Activated naive CD4-positive, alpha-beta T cell treated with anti-CD3 and anti-CD28 coated beads, Interleukin-2, amount 10 ng/mL, durations not matched to agents 7 days and 5 days (primary cell): ENCODE results near the gene NCK2.
"Not testable (repeated sequence)": the region's sequence is repeated elsewhere in the genome, so short reads cannot be mapped to it uniquely, and the experiment has no call there.

Experiments used
- CTCF ChIA-PET: fragments of 350-600 bp; sonication (Branson Sonifier 250); formaldehyde crosslinking; loops from one replicate; lab custom pipeline; 2021; ENCODE audit warnings: antibody characterized with exemption; lab: Charles Lee
- DNase-seq: peaks from one replicate; pipeline ENCODE4 v3.0.0-alpha.2; 2020
- H3K27ac Mint-ChIP-seq: one replicate; pipeline ENCODE4 v1.8.0; 2021; ENCODE audit warnings: mild to moderate bottlenecking, moderate library complexity, mixed read lengths
- H3K27me3 Mint-ChIP-seq: one replicate; pipeline ENCODE4 v1.8.0; 2021; ENCODE audit warnings: mild to moderate bottlenecking, mixed read lengths
- H3K36me3 Mint-ChIP-seq: one replicate; pipeline ENCODE4 v1.8.0; 2021; ENCODE audit warnings: mixed read lengths
- H3K4me1 Mint-ChIP-seq: one replicate; pipeline ENCODE4 v1.8.0; 2021; ENCODE audit warnings: mixed read lengths
- H3K4me3 Mint-ChIP-seq: one replicate; pipeline ENCODE4 v1.8.0; 2021; ENCODE audit warnings: mild to moderate bottlenecking, moderate library complexity, mixed read lengths
- H3K9me3 Mint-ChIP-seq: one replicate; pipeline ENCODE4 v1.8.0; 2021; ENCODE audit warnings: mixed read lengths

NCK2 gene

GRCh38 chr2:105754994-105755393 is 10.3 kb downstream of the NCK2 start:
- peak overlapping the region; percentile 98 for H3K27ac Mint-ChIP-seq
- CTCF ChIA-PET, result interaction anchor here (0.6 to 1.8 kb wide), 4 partner anchors 9 to 43 kb away, joined by 4 to 5 read pairs (median 4); no protein-coding TSS in a partner anchor

GRCh38 chr2:105755895-105756294 is 11.2 kb downstream of the NCK2 start:
- CTCF ChIA-PET, result interaction anchor here (1.0 to 1.8 kb wide), 3 partner anchors 9 to 42 kb away, joined by 3 to 5 read pairs (median 3); no protein-coding TSS in a partner anchor
- Mint-ChIP-seq H3K36me3 (peaks cover 67% of the 10 kb centered on the region), H3K4me3 (peak overlapping the region; percentile 13), H3K27me3 (no peaks in the 10 kb centered on the region), H3K4me1 (peaks cover 97% of the 10 kb centered on the region), H3K27ac (peak overlapping the region; percentile 98), H3K9me3 (peaks cover 3% of the 10 kb centered on the region)
- no peak for DNase-seq

More at GRCh38 chr2:105754994-105755393, 10.3 kb downstream of the NCK2 start:
- H3K9me3 Mint-ChIP-seq, result peaks cover 3% of the 10 kb centered on the region
- H3K4me3 Mint-ChIP-seq, result peak overlapping the region; percentile 52
- no peak for DNase-seq
- peaks cover 97% of the 10 kb centered on the region for H3K4me1 Mint-ChIP-seq
- H3K36me3 Mint-ChIP-seq, result peaks cover 72% of the 10 kb centered on the region
- no peaks in the 10 kb centered on the region for H3K27me3 Mint-ChIP-seq

- H3K9me3 Mint-ChIP-seq, result no peaks in the 10 kb centered on the region
- H3K27ac Mint-ChIP-seq, result peak overlapping the region; percentile 98
- H3K4me1 Mint-ChIP-seq, result peaks cover 96% of the 10 kb centered on the region
- no peaks in the 10 kb centered on the region for H3K27me3 Mint-ChIP-seq
- peak overlapping the region; percentile 13 for H3K4me3 Mint-ChIP-seq
- H3K36me3 Mint-ChIP-seq, result peaks cover 66% of the 10 kb centered on the region
- no peak for DNase-seq
- CTCF ChIA-PET, result interaction anchor here (0.7 to 1.8 kb wide), 3 partner anchors 9 to 42 kb away, joined by 3 to 5 read pairs (median 3); no protein-coding TSS in a partner anchor
Measured at GRCh38 chr2:105756435-105756834, 11.7 kb downstream of the NCK2 start.

DNA sequence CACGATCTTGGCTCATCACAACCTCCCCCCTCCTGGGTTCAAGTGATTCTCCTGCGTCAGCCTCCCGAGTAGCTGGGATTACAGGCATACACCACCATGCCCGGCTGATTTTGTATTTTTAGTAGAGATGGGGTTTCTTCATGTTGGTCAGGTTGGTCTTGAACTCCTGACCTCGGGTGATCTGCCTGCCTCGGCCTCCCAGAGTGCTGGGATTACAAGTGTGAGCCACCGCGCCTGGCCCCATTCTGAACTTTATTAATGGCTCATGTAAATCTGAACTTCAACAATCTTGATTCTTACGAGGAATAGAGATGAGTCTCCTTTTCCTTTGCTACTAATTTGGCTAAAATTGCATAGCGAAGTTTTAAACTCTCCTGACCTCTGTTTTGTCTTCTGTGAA is 12.2 kb downstream of the NCK2 start:
- CTCF ChIA-PET, result interaction anchor here (0.7 to 1.8 kb wide), 3 partner anchors 33 to 41 kb away, joined by 3 to 5 read pairs (median 3); no protein-coding TSS in a partner anchor
- peaks cover 65% of the 10 kb centered on the region for H3K36me3 Mint-ChIP-seq

GRCh38 chr2:105757433-105757832 is 12.7 kb downstream of the NCK2 start:
- H3K4me3 Mint-ChIP-seq, result no peak overlapping the region
- no peaks in the 10 kb centered on the region for H3K27me3 Mint-ChIP-seq
- no peaks in the 10 kb centered on the region for H3K9me3 Mint-ChIP-seq
- peak overlapping the region; percentile 98 for H3K27ac Mint-ChIP-seq
- no peak for DNase-seq
- H3K36me3 Mint-ChIP-seq, result peaks cover 65% of the 10 kb centered on the region
- CTCF ChIA-PET, result interaction anchor here (0.7 to 0.9 kb wide), 3 partner anchors 11 to 55 kb away, joined by 3 read pairs; no protein-coding TSS in a partner anchor
- H3K4me1 Mint-ChIP-seq, result peaks cover 96% of the 10 kb centered on the region

More for the DNA sequence above, 12.2 kb downstream of the NCK2 start:
- DNase-seq, H3K9me3 Mint-ChIP-seq, H3K4me3 Mint-ChIP-seq, H3K27me3 Mint-ChIP-seq: not testable (repeated sequence)
- H3K27ac Mint-ChIP-seq, result peak overlapping the region; percentile 98
- H3K4me1 Mint-ChIP-seq, result peaks cover 96% of the 10 kb centered on the region

DNA sequence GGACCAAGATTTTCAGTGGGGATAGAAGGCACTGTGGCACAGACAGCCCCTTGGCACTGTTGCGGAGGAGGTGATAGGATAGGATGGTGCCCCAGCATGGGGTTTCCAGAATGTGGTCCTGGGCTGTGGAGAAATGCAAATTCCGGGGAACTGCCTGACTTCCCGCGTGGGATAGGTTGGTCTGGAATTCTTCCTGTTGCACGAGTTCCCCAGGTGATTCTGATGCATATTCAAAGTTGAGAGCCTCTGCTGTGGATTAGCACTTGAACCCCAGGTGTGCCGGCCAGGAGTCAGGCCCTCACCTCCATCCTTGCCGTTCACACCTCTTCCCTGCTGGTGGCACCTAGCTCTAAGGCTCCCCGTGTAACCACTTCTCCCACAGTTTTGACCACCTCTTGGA is 15.5 kb downstream of the NCK2 start:
- Mint-ChIP-seq H3K4me3 (no peak overlapping the region), H3K36me3 (peaks cover 51% of the 10 kb centered on the region), H3K27ac (peak overlapping the region; percentile 72), H3K4me1 (peaks cover 91% of the 10 kb centered on the region), H3K27me3 (no peaks in the 10 kb centered on the region), H3K9me3 (no peaks in the 10 kb centered on the region)
- no peak for DNase-seq
- CTCF ChIA-PET, result no interaction called here

GRCh38 chr2:105760639-105761337 is 16.1 kb downstream of the NCK2 start:
- Mint-ChIP-seq H3K27ac (peak overlapping the region; percentile 72), H3K27me3 (no peaks in the 10 kb centered on the region), H3K4me1 (peaks cover 91% of the 10 kb centered on the region), H3K9me3 (no peaks in the 10 kb centered on the region), H3K4me3 (peak overlapping the region; percentile 24), H3K36me3 (peaks cover 53% of the 10 kb centered on the region)
- no peak for DNase-seq
- CTCF ChIA-PET, result no interaction called here

DNA sequence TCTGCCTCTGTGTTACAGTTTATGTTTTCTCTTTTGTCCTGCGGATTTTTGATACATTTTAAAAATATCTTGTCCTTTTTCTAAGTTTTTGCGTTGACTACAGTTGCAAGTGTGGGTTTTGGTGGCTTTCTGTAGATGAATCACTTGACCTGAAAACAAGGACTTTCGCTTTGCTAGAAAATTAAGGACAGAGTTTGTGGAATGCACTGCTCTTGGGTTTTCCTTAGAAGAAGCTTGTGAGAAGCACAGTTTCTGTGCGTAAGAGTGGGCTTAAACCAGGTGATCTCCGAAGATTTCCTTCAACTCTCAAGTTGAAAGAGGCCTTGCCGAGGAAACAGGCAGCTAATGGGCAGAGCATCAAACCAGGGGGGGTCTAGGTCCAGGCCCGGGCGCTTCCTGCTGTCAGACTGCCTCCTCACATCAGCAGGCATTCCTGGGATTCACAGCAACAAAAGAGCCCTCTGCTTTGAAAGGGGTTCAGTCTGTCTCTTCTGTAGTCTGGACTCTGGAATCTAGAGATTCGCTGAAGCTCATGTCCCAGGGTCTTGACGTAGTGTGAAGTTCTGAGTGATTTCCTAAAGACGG is 17.3 kb downstream of the NCK2 start:
- Mint-ChIP-seq H3K36me3 (peaks cover 59% of the 10 kb centered on the region), H3K9me3 (no peaks in the 10 kb centered on the region), H3K4me3 (no peak overlapping the region), H3K27ac (peak overlapping the region; percentile 19), H3K4me1 (peaks cover 91% of the 10 kb centered on the region), H3K27me3 (no peaks in the 10 kb centered on the region)
- CTCF ChIA-PET, result no interaction called here
- DNase-seq, result no peak

- Mint-ChIP-seq H3K4me1 (peaks cover 91% of the 10 kb centered on the region), H3K4me3 (no peak overlapping the region), H3K9me3 (no peaks in the 10 kb centered on the region), H3K27me3 (no peaks in the 10 kb centered on the region), H3K27ac (peak overlapping the region; percentile 33), H3K36me3 (peaks cover 62% of the 10 kb centered on the region)
- DNase-seq, result no peak
- CTCF ChIA-PET, result interaction anchor here (1.1 kb wide), 1 partner anchor 16 kb away, joined by 3 read pairs; no protein-coding TSS in a partner anchor
Measured at GRCh38 chr2:105763076-105763475, 18.4 kb downstream of the NCK2 start.

DNA sequence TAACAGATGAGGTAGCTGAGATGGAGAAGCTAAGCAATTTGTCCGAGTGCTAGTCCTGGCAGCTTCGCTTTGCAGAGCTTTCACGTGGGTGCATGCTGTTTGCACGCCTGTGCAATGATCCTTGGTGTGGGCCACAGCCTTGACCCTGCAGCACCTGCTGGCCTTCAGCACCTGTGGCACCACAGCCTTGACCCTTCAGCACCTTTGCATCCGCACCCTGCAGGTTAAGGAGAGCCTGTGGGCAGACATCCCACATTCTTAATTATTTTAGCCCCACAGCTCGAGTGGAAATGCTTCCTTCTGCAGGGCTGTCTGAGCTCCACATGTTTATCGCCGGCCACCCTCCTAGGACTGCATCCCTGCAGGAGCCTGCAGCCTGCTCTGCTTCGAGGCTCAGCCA is 19.3 kb downstream of the NCK2 start:
- Mint-ChIP-seq H3K9me3 (peaks cover 5% of the 10 kb centered on the region), H3K27ac (peak overlapping the region; percentile 73), H3K4me1 (peaks cover 93% of the 10 kb centered on the region), H3K27me3 (no peaks in the 10 kb centered on the region), H3K36me3 (peaks cover 64% of the 10 kb centered on the region), H3K4me3 (no peak overlapping the region)
- no peak for DNase-seq
- CTCF ChIA-PET, result interaction anchor here (0.7 kb wide), 1 partner anchor 187 kb away, joined by 3 read pairs; no protein-coding TSS in a partner anchor

DNA sequence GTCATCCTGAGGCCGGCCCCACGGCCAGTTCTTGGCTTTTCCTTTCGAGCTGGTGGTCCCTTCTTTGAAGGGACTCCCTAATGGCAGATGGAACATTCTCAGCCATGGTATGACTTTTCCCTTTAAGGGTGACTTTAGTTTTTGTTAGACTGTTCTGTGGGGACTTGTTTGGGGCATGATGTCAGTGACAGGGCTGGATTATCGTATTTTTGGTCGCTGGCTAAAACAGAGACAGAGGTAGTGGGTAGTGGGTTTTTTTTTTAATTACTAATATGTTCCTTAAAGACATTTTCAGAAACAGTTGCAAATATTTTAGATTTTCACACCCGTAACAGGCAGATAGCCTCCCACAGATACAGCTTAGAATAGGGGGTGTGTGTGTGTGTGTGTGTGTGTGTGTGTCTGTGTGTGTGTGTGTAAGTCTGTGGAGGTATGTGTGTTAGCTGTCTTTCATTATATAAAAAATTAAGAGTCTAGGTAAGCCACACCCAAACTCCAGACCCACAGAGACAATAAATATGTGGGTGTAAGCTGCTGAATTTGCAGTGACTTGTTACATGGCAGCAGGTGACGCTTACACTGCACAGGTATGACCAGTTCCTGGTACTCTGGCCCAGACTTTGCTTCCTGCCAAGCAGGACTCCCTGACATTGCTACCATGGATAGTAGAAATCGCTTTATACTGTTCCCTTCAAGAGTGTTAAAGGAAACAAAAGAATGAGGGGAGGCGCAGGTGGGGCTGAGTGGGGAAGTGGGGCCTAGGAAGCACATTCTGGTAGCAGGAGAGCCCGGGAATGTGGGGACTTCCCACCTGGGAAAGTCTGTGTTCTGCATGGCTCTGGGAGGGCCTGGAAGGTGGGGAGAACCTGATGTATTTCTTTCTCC is 20.9 kb downstream of the NCK2 start:
- Mint-ChIP-seq H3K36me3 (peaks cover 63% of the 10 kb centered on the region), H3K4me3 (no peak overlapping the region), H3K9me3 (peaks cover 5% of the 10 kb centered on the region), H3K4me1 (peaks cover 95% of the 10 kb centered on the region), H3K27me3 (no peaks in the 10 kb centered on the region), H3K27ac (peak overlapping the region; percentile 66)
- CTCF ChIA-PET, result interaction anchor here (1.0 kb wide), 1 partner anchor 10 kb away, joined by 3 read pairs; no protein-coding TSS in a partner anchor
- DNase-seq, result no peak

DNA sequence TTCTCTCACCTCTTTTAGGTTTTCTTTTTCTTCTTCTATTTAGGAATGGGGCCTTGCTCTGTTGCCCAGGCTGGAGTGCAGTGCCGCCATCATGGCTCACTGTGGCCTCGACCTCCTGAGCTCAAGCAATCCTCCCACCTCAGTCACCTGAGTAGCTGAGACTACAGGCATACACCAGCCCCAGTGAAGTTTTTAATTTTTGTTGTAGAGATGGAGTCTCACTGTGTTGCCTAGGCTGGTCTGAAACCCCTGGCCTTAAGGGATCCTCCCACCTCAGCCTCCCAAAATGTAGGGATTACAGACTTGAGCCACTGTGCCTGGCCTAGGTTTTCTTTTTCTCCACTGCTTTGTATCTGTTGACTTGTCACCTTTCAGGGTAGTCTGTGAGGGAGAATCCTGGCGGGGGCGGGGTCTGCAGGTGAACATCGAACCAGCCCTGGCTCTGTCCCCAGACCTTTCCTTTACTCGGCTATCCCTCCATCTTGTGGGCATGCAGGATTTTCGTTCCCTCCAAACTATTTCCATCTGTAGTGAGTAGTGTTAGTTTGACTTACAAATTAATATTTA is 21.7 kb downstream of the NCK2 start:
- peaks cover 5% of the 10 kb centered on the region for H3K9me3 Mint-ChIP-seq
- H3K27me3 Mint-ChIP-seq, result no peaks in the 10 kb centered on the region
- peaks cover 94% of the 10 kb centered on the region for H3K4me1 Mint-ChIP-seq
- no peak for DNase-seq
- no peak overlapping the region for H3K4me3 Mint-ChIP-seq
- CTCF ChIA-PET, result no interaction called here
- H3K27ac Mint-ChIP-seq, result peak overlapping the region; percentile 66
- peaks cover 59% of the 10 kb centered on the region for H3K36me3 Mint-ChIP-seq

- Mint-ChIP-seq H3K36me3 (peaks cover 71% of the 10 kb centered on the region), H3K27ac (peak overlapping the region; percentile 53), H3K27me3 (no peaks in the 10 kb centered on the region), H3K9me3 (peaks cover 5% of the 10 kb centered on the region), H3K4me3 (no peak overlapping the region), H3K4me1 (peaks cover 97% of the 10 kb centered on the region)
- CTCF ChIA-PET, result interaction anchor here (0.6 to 0.7 kb wide), 3 partner anchors 10 to 183 kb away, joined by 3 read pairs; no protein-coding TSS in a partner anchor
- no peak for DNase-seq
Measured at GRCh38 chr2:105768176-105768575, 23.5 kb downstream of the NCK2 start.
